ENCODE results near the gene PACS1.

PACS1 gene

DNA sequence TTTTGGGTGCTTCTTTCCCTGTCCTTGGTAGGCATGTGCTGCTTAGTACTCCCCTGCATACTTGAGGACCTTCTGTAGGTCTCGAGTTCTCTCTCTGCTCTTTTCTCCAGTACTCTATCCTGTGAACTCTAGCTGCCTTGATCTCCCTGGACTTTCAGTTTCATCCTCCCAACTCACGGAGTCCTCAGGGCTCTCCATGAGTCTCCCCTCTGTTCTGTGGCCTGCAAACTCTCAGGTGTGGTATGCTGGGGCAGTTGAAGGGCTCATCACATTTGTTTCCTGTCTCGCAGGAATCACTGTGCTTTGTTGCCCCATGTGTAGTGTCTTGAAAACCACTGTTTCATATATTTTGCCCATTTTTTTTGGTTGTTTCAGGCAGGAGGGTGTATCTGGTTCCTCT, 3.3 kb upstream of the PACS1 start:
- H3K4me1 ChIP-seq (ENCODE audit: control insufficient read depth, insufficient read depth, low read length): peaks cover 27% of the 10 kb centered on the region
- no peaks in the 10 kb centered on the region for H3K27me3 ChIP-seq (ENCODE audit: control insufficient read depth in 1 of 2, insufficient read depth in 2 of 2, low read length in 2 of 2)
- no peaks in the 10 kb centered on the region for H3K9me3 ChIP-seq (ENCODE audit: control insufficient read depth in 2 of 2, low read length in 2 of 2)
- peak overlapping the region; percentile 11 for H3K27ac ChIP-seq (ENCODE audit: low read length)
- H3K36me3 ChIP-seq (ENCODE audit: control insufficient read depth in 2 of 2, insufficient read depth in 2 of 2, low read length in 2 of 2): peaks cover 40 to 41% of the 10 kb centered on the region in 2 donors
- H3K4me3 ChIP-seq (ENCODE audit: low read length in 2 of 2): no peak overlapping the region
- peak overlapping the region in 1 of 2 donors; percentile 5 for H3K9ac ChIP-seq (ENCODE audit: low read length in 2 of 2)

DNA sequence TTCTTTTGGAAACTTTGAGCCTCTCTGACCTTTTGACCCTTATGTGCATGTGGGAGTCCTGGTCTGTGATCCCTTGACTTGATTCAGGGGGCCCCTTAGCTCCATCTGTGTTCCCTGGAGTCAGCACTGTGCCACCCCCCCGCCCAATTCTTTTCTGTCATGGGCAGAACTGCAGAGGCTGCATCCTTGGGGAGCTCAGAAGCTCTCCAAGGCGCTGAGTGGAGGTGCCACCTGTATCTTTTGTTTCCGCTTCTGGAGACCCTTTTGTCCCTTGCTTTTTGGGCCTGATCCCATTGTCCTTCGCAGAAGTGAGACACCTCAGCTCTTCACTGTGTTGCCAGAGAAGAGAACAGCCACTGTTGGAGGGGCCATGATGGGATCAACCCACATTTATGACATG, 2.4 kb upstream of the PACS1 start:
- Histone ChIP-seq H3K9me3 (ENCODE audit: control insufficient read depth in 2 of 2, low read length in 2 of 2) (no peaks in the 10 kb centered on the region), H3K36me3 (ENCODE audit: control insufficient read depth in 2 of 2, insufficient read depth in 2 of 2, low read length in 2 of 2) (peaks cover 36 to 37% of the 10 kb centered on the region in 2 donors), H3K27me3 (ENCODE audit: control insufficient read depth in 1 of 2, insufficient read depth in 2 of 2, low read length in 2 of 2) (no peaks in the 10 kb centered on the region), H3K27ac (ENCODE audit: low read length) (peak overlapping the region; percentile 77), H3K4me1 (ENCODE audit: control insufficient read depth, insufficient read depth, low read length) (peaks cover 27% of the 10 kb centered on the region), H3K9ac (ENCODE audit: low read length in 2 of 2) (no peak overlapping the region), H3K4me3 (ENCODE audit: low read length in 2 of 2) (no peak overlapping the region)

DNA sequence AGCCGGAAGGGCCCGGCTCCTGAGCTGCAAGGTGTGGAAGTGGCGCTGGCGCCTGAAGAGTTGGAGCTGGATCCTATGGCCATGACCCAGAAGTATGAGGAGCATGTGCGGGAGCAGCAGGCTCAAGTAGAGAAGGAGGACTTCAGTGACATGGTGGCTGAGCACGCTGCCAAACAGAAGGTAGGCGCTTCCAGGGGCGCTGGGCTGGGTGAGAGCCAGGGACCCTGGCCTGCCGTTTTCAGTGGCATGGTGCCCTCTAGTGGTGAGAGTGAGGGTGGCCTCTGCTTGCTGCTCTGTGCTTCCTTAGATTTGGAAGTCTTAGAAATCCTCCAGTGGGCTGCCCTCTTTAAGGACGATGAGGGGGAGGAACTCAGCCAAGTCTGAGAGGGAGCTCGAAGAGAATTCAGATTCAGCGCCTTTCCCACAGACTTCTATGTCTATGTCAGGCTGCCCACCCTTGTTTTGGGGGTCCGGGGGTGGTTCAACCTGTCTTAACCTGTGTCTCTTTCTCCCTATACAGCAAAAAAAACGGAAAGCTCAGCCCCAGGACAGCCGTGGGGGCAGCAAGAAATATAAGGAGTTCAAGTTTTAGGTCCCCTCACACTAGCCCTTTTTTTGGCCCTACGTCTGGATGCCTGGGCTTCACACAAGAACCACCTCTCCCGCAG, 1.8 kb upstream of the PACS1 start:
- H3K9ac ChIP-seq (ENCODE audit: low read length in 2 of 2): peak overlapping the region; percentile 47 to 71
- peaks cover 30 to 33% of the 10 kb centered on the region in 2 donors for H3K36me3 ChIP-seq (ENCODE audit: control insufficient read depth in 2 of 2, insufficient read depth in 2 of 2, low read length in 2 of 2)
- no peak overlapping the region for H3K4me3 ChIP-seq (ENCODE audit: low read length in 2 of 2)
- H3K9me3 ChIP-seq (ENCODE audit: control insufficient read depth in 2 of 2, low read length in 2 of 2): no peaks in the 10 kb centered on the region
- peaks cover 27% of the 10 kb centered on the region for H3K4me1 ChIP-seq (ENCODE audit: control insufficient read depth, insufficient read depth, low read length)
- peak overlapping the region; percentile 77 for H3K27ac ChIP-seq (ENCODE audit: low read length)
- no peaks in the 10 kb centered on the region for H3K27me3 ChIP-seq (ENCODE audit: control insufficient read depth in 1 of 2, insufficient read depth in 2 of 2, low read length in 2 of 2)

DNA sequence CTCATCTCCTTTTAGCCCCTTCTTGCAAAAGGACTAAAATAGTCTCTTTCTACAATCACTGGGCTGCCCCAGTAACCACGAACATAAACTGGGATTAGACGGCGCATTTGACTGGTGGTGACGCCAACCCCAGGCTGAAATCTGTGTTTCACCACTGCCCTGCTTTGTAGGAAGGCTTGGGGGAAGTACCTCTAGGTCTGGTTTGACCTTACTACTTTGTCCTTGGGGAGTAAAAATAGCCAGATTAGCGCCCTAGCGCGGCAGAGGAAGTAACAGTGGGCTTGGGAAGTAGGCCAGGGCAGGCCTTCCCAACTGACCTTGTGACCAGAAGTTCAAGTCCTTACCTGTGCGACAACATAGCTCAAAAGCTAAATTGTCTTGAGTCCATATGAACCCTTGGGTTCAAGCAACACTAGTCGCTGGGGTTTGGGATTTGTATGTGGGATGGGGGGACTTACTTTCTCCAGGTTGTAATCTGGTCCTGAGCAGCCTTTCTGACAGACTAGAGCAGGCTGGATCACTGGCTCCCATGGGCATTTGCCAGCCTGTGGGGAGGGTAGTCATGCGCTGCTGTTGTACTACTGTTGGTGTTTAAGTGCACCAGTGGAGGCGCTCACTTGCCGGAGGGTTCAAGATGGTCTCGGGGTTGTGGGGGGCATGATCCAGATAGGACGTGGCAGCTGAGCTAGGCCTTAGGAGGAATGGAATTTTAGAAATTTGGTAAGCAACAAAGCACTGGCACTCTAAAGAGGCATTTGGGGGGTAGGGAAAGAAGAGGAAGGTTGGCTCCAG, 953 bp upstream of the PACS1 start:
- H3K4me1 ChIP-seq (ENCODE audit: control insufficient read depth, insufficient read depth, low read length): peaks cover 27% of the 10 kb centered on the region
- H3K4me3 ChIP-seq (ENCODE audit: low read length in 2 of 2): peak overlapping the region; percentile 33 to 81
- peak overlapping the region; percentile 77 for H3K27ac ChIP-seq (ENCODE audit: low read length)
- peaks cover 21 to 24% of the 10 kb centered on the region in 2 donors for H3K36me3 ChIP-seq (ENCODE audit: control insufficient read depth in 2 of 2, insufficient read depth in 2 of 2, low read length in 2 of 2)
- H3K9ac ChIP-seq (ENCODE audit: low read length in 2 of 2): peak overlapping the region; percentile 58 to 71
- no peaks in the 10 kb centered on the region for H3K9me3 ChIP-seq (ENCODE audit: control insufficient read depth in 2 of 2, low read length in 2 of 2)
- H3K27me3 ChIP-seq (ENCODE audit: control insufficient read depth in 1 of 2, insufficient read depth in 2 of 2, low read length in 2 of 2): no peaks in the 10 kb centered on the region

DNA sequence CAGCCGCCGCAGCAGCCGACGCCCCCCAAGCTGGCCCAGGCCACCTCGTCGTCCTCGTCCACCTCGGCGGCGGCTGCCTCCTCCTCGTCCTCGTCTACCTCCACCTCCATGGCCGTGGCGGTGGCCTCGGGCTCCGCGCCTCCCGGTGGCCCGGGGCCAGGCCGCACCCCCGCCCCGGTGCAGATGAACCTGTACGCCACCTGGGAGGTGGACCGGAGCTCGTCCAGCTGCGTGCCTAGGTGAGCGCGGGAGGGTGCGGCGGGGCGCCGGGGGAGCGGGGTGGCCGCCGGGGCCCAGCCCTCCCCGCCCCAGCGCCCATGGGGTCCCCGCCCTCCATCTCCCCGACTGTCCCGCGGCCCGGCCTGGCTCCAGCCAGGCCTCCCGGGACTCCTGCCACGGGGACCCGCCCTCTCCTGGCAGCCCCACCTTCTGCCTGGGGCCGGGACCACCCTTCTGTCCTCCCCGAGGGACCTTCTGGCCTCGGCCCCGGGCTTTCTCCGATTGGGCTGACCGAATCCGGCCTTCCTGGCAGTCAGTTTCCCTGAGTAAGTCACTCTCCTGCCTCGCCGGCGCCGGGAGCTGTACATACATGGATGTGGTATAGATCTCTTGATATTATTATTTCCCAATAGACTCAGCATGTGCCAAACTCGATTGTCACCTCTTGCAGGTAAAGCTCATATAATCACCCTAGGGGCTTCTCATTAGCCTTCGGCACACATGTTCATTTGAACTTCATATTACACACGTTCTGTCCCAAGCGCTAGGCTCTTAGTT, 720 bp downstream of the PACS1 start:
- Histone ChIP-seq H3K36me3 (ENCODE audit: control insufficient read depth in 2 of 2, insufficient read depth in 2 of 2, low read length in 2 of 2) (peaks cover 21 to 24% of the 10 kb centered on the region in 2 donors), H3K27ac (ENCODE audit: low read length) (peak overlapping the region; percentile 66)

DNA sequence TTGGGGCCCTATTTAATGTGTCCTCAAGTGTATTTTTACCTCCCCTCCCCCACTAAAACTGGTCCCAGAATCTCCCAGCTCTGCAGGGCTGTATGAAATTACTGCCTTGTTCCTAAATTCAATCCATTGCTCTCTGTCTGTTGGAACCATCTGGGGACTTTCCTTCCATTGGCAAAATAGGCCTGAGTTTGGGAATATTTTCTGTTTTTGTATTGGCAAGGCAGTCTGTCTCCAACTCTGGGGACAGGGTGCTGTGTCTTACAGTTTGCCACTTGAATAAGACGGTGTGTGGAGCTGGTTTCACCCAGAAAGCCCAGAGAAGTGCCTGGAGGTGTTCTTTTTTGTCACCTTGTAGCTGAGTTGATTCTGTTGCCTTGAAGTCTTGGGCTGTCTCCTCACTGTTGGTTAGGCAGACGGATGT, 1.3 kb downstream of the PACS1 start:
- Histone ChIP-seq H3K9ac (ENCODE audit: low read length in 2 of 2) (peak overlapping the region; percentile 58 to 71), H3K27ac (ENCODE audit: low read length) (peak overlapping the region; percentile 66), H3K27me3 (ENCODE audit: control insufficient read depth in 1 of 2, insufficient read depth in 2 of 2, low read length in 2 of 2) (no peaks in the 10 kb centered on the region), H3K36me3 (ENCODE audit: control insufficient read depth in 2 of 2, insufficient read depth in 2 of 2, low read length in 2 of 2) (peaks cover 17 to 24% of the 10 kb centered on the region in 2 donors), H3K4me3 (ENCODE audit: low read length in 2 of 2) (peak overlapping the region; percentile 63 to 81), H3K4me1 (ENCODE audit: control insufficient read depth, insufficient read depth, low read length) (peaks cover 27% of the 10 kb centered on the region), H3K9me3 (ENCODE audit: control insufficient read depth in 2 of 2, low read length in 2 of 2) (no peaks in the 10 kb centered on the region)

More for the DNA sequence above, 720 bp downstream of the PACS1 start:
- peak overlapping the region; percentile 63 to 81 for H3K4me3 ChIP-seq (ENCODE audit: low read length in 2 of 2)
- peak overlapping the region; percentile 58 to 71 for H3K9ac ChIP-seq (ENCODE audit: low read length in 2 of 2)
- H3K4me1 ChIP-seq (ENCODE audit: control insufficient read depth, insufficient read depth, low read length): peaks cover 27% of the 10 kb centered on the region
- H3K9me3 ChIP-seq (ENCODE audit: control insufficient read depth in 2 of 2, low read length in 2 of 2): no peaks in the 10 kb centered on the region
- H3K27me3 ChIP-seq (ENCODE audit: control insufficient read depth in 1 of 2, insufficient read depth in 2 of 2, low read length in 2 of 2): no peaks in the 10 kb centered on the region

DNA sequence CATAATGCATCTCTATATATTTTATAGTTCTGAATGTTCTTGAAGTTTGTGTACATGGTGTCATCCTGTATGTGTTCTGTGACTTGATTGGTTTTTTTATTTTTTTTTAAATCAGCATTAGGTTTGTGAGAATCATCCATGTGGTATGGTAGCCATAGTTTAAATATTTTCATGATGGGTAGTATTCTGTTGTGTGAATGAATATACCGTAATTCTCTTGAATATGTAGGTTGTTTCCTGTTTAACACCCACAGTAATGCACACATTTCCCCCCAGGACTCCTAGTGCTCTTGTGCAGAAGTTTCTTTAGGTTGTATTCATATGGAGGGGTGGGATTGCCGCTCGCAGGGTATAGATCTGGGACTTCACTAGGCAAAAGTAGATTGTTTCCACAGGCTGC, 2.0 kb downstream of the PACS1 start:
- H3K4me3 ChIP-seq (ENCODE audit: low read length in 2 of 2): no peak overlapping the region
- H3K27ac ChIP-seq (ENCODE audit: low read length): no peak overlapping the region
- no peaks in the 10 kb centered on the region for H3K27me3 ChIP-seq (ENCODE audit: control insufficient read depth in 1 of 2, insufficient read depth in 2 of 2, low read length in 2 of 2)
- peaks cover 27% of the 10 kb centered on the region for H3K4me1 ChIP-seq (ENCODE audit: control insufficient read depth, insufficient read depth, low read length)
- no peak overlapping the region for H3K9ac ChIP-seq (ENCODE audit: low read length in 2 of 2)
- peaks cover 10 to 19% of the 10 kb centered on the region in 2 donors for H3K36me3 ChIP-seq (ENCODE audit: control insufficient read depth in 2 of 2, insufficient read depth in 2 of 2, low read length in 2 of 2)
- no peaks in the 10 kb centered on the region for H3K9me3 ChIP-seq (ENCODE audit: control insufficient read depth in 2 of 2, low read length in 2 of 2)

DNA sequence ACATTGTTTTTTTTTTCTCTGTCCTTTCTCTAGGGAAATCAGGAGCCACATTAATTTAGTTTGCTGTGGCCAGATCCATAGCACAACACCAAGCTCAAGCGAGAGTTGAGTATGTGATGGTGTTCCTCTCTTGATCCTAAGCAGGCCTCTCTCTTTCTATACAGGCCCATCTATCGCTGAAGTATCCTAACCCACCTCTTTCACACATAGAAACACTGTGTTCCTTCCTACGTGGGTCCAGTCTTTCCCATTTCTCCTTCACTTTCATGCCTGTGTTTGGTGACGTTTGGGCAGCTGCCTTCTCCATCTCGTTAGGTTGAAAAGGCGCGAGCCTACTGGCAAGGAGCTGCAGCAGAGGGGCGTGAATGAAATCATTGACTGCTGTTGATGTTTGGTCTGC, 2.4 kb downstream of the PACS1 start:
- Histone ChIP-seq H3K4me3 (ENCODE audit: low read length in 2 of 2) (no peak overlapping the region), H3K9me3 (ENCODE audit: control insufficient read depth in 2 of 2, low read length in 2 of 2) (no peaks in the 10 kb centered on the region), H3K27ac (ENCODE audit: low read length) (no peak overlapping the region), H3K27me3 (ENCODE audit: control insufficient read depth in 1 of 2, insufficient read depth in 2 of 2, low read length in 2 of 2) (no peaks in the 10 kb centered on the region), H3K9ac (ENCODE audit: low read length in 2 of 2) (no peak overlapping the region), H3K36me3 (ENCODE audit: control insufficient read depth in 2 of 2, insufficient read depth in 2 of 2, low read length in 2 of 2) (peaks cover 6 to 14% of the 10 kb centered on the region in 2 donors), H3K4me1 (ENCODE audit: control insufficient read depth, insufficient read depth, low read length) (peaks cover 27% of the 10 kb centered on the region)

DNA sequence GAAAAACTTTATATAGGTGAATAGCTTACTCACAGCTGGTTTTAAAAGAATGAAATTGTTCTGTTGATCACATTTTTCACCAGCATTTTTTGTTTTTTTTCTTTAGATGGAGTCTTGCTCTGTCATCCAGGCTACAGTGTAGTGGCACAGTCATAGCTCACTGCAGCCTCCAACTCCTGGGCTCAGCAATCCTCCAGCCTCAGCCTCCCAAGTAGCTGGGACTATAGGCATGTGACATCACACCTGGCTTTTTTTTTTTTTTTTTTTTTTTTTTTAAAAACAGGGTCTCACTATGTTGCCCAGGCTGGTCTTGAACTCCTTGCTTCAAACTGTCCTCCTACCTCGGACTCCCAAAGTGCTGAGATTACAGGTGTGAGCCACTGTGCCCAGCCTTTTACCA, 3.6 kb downstream of the PACS1 start:
- H3K4me1 ChIP-seq (ENCODE audit: control insufficient read depth, insufficient read depth, low read length): peaks cover 18% of the 10 kb centered on the region

DNA sequence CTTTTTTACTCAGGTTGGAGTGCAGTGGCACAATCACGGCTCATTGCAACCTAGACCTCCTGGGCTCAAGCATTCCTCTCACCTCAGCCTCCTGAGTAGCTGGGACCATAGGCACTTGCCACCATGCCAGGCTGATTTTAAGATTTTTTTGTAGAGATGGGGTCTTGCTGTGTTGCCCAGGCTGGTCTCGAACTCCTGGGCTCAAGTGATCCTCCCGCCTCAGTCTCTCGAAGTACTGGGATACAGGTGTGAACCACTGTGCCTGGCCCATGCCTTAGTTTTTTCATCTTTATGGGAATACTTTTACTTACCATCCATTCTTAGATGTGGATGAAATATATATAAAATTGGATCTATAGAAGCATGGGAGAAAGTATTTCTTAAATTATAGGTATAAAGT, 5.2 kb downstream of the PACS1 start:
- Histone ChIP-seq H3K36me3 (ENCODE audit: control insufficient read depth in 2 of 2, insufficient read depth in 2 of 2, low read length in 2 of 2) (peaks cover 0 to 5% of the 10 kb centered on the region in 2 donors), H3K4me3 (ENCODE audit: low read length in 2 of 2) (no peak overlapping the region), H3K27ac (ENCODE audit: low read length) (no peak overlapping the region), H3K27me3 (ENCODE audit: control insufficient read depth in 1 of 2, insufficient read depth in 2 of 2, low read length in 2 of 2) (no peaks in the 10 kb centered on the region), H3K9me3 (ENCODE audit: control insufficient read depth in 2 of 2, low read length in 2 of 2) (no peaks in the 10 kb centered on the region), H3K4me1 (ENCODE audit: control insufficient read depth, insufficient read depth, low read length) (peaks cover 10% of the 10 kb centered on the region), H3K9ac (ENCODE audit: low read length in 2 of 2) (no peak overlapping the region)

More for the DNA sequence above, 3.6 kb downstream of the PACS1 start:
- Histone ChIP-seq H3K36me3 (ENCODE audit: control insufficient read depth in 2 of 2, insufficient read depth in 2 of 2, low read length in 2 of 2) (peaks cover 0 to 7% of the 10 kb centered on the region in 2 donors), H3K27me3 (ENCODE audit: control insufficient read depth in 1 of 2, insufficient read depth in 2 of 2, low read length in 2 of 2) (no peaks in the 10 kb centered on the region), H3K9ac (ENCODE audit: low read length in 2 of 2) (no peak overlapping the region), H3K4me3 (ENCODE audit: low read length in 2 of 2) (no peak overlapping the region), H3K9me3 (ENCODE audit: control insufficient read depth in 2 of 2, low read length in 2 of 2) (no peaks in the 10 kb centered on the region), H3K27ac (ENCODE audit: low read length) (no peak overlapping the region)
